ENCODE results near the gene EFNA5. TPM values are rescaled to one million over a fixed set of nuclear protein-coding genes. Genes with fewer than 3 reads are reported as not detected.

The EFNA5 gene
- total and polyA plus RNA-seq, 2 of the 8 experiments (the other 6 are each of a cell fraction or from before 2014, with no cell fraction given) = 9.6 to 21.8 TPM

GRCh38 chr5:107428303-107428813, 242.4 kb downstream of the EFNA5 start:
- H2AK5ac ChIP-seq (ENCODE audit: low read depth, low read length) = no peak overlapping the region
- no peaks in the 10 kb centered on the region for H3K4me1 ChIP-seq (replicated peaks in 1 of 4; ENCODE audit: control insufficient read depth in 3 of 4, insufficient read depth in 4 of 4, low read length in 3 of 4)
- no peak for DNase-seq (ENCODE audit: low read depth in 1 of 2, low spot score in 2 of 2)
- H2BK120ac ChIP-seq (replicated peaks; ENCODE audit: low read depth, low read length) = no peak overlapping the region
- H3K23me2 ChIP-seq (ENCODE audit: low read depth, low read length) = no peaks in the 10 kb centered on the region
- peaks cover 0 to 10% (median 0%) of the 10 kb centered on the region in 4 experiments; a peak in 1 of 8 replicates for H3K36me3 ChIP-seq (ENCODE audit: control insufficient read depth in 2 of 4, insufficient read depth in 4 of 4, low read length in 3 of 4)
- 85% methylated on average over 4 of the region's 4 CpGs; no CpG with 5 or more reads in 1 of the 2 experiments for WGBS, 2 experiments (ENCODE audit: extremely low coverage in 1 of 2, insufficient coverage in 1 of 2, insufficient read length in 1 of 2, insufficient replicate concordance in 2 of 2, low coverage in 1 of 2, low lambda C conversion rate in 2 of 2, missing lambda C conversion rate in 1 of 2)
- H4K91ac ChIP-seq (replicated peaks; ENCODE audit: insufficient read length, low read length) = no peak overlapping the region
- H3K9ac ChIP-seq (replicated peaks in 1 of 4; ENCODE audit: extremely low read depth in 1 of 4, low read depth in 3 of 4, low read length in 3 of 4) = no peak overlapping the region
- no peak overlapping the region for H2AFZ ChIP-seq (ENCODE audit: low read length)
- no peak overlapping the region for H3K4ac ChIP-seq (replicated peaks; ENCODE audit: insufficient read length, low read depth, low read length)
- no peak overlapping the region for H3K23ac ChIP-seq (ENCODE audit: insufficient read length)
- H3K56ac ChIP-seq (replicated peaks; ENCODE audit: insufficient read length, low read depth, low read length) = no peak overlapping the region
- no peak for FAIRE-seq
- H2BK15ac ChIP-seq (ENCODE audit: low read length) = no peak overlapping the region
- H3K18ac ChIP-seq (ENCODE audit: extremely low read depth, low read length) = no peak overlapping the region
- H4K5ac ChIP-seq (ENCODE audit: insufficient read length, low read depth, low read length) = no peak overlapping the region
- H3K14ac ChIP-seq (ENCODE audit: insufficient read length) = no peak overlapping the region
- H3K27ac ChIP-seq (ENCODE audit: low read depth, low read length) = no peak overlapping the region
- H3K27me3 ChIP-seq (replicated peaks in 1 of 4; ENCODE audit: control insufficient read depth in 3 of 4, extremely low read depth in 1 of 4, insufficient read depth in 3 of 4, low read length in 3 of 4) = no peaks in the 10 kb centered on the region
- POLR2A ChIA-PET (ENCODE audit: partially characterized antibody) = no interaction called here
- H2BK5ac ChIP-seq (ENCODE audit: low read depth, low read length) = no peak overlapping the region
- H3K9me3 ChIP-seq (ENCODE audit: insufficient read depth in 2 of 2, low read depth in 1 of 2, low read length in 1 of 2) = no peaks in the 10 kb centered on the region
- no peak overlapping the region for H2BK20ac ChIP-seq (ENCODE audit: low read length)
- H3K4me3 ChIP-seq (ENCODE audit: extremely low read depth in 1 of 4, insufficient read depth in 2 of 4, low read depth in 3 of 4, low read length in 4 of 4) = no peak overlapping the region
- no peaks in the 10 kb centered on the region for H3K79me1 ChIP-seq (ENCODE audit: low read depth, low read length)
- H3K4me2 ChIP-seq (ENCODE audit: insufficient read depth in 1 of 2, low read depth in 2 of 2, low read length in 2 of 2) = no peak overlapping the region
- no peaks in the 10 kb centered on the region for H4K20me1 ChIP-seq (replicated peaks in 1 of 2; ENCODE audit: control insufficient read depth in 1 of 2, insufficient read depth in 2 of 2, low read length in 2 of 2)
- H2BK12ac ChIP-seq (ENCODE audit: low read depth, low read length) = no peak overlapping the region
- H4K8ac ChIP-seq (ENCODE audit: extremely low read depth, insufficient read depth, low read length) = no peak overlapping the region
- CTCF ChIA-PET (ENCODE audit: partially characterized antibody) = interaction anchor here (0.7 kb wide), 1 partner anchor 14 kb away, joined by 3 read pairs; no protein-coding TSS in a partner anchor
- H3K79me2 ChIP-seq (ENCODE audit: control insufficient read depth in 1 of 2, insufficient read depth in 2 of 2, low read length in 2 of 2) = 0 out of 4 replicates have a peak, but pooled peaks cover 0 to 2% of the 10 kb centered on the region in 2 experiments
- TF ChIP-seq TAF7 (optimal IDR thresholded peaks at IDR 0.05; ENCODE audit: borderline replicate concordance, low read depth, low read length) (no peak), FOSL1 (IDR thresholded peaks at IDR 0.05; ENCODE audit: insufficient read depth, low read depth, low read length) (no peak), CEBPB (IDR thresholded peaks at IDR 0.05; ENCODE audit: low read depth, low read length) (no peak), TCF12 (IDR thresholded peaks at IDR 0.05; ENCODE audit: low read depth, low read length) (no peak), ASH2L (IDR thresholded peaks at IDR 0.05; ENCODE audit: low read length) (no peak), SIRT6 (IDR thresholded peaks at IDR 0.05; ENCODE audit: low read length) (no peak), TEAD4 (IDR thresholded peaks at IDR 0.05; ENCODE audit: low read depth, low read length) (no peak), POU5F1 (IDR thresholded peaks at IDR 0.05; ENCODE audit: low read depth, low read length) (no peak), BRCA1 (IDR thresholded peaks at IDR 0.05; ENCODE audit: low read depth, low read length) (no peak), SP1 (IDR thresholded peaks at IDR 0.05; ENCODE audit: low read depth, low read length) (no peak), SIX5 (IDR thresholded peaks at IDR 0.05; ENCODE audit: low read depth, low read length) (no peak), JUND (IDR thresholded peaks at IDR 0.05; ENCODE audit: low read length) (no peak), ZNF274 (IDR thresholded peaks at IDR 0.05; ENCODE audit: borderline replicate concordance, extremely low read depth, low read length) (no peak), POLR2A (IDR thresholded peaks at IDR 0.05; ENCODE audit: control extremely low read depth in 1 of 2, low read depth in 2 of 2, low read length in 2 of 2) (no peak)
- TF ChIP-seq, protein P1, sequence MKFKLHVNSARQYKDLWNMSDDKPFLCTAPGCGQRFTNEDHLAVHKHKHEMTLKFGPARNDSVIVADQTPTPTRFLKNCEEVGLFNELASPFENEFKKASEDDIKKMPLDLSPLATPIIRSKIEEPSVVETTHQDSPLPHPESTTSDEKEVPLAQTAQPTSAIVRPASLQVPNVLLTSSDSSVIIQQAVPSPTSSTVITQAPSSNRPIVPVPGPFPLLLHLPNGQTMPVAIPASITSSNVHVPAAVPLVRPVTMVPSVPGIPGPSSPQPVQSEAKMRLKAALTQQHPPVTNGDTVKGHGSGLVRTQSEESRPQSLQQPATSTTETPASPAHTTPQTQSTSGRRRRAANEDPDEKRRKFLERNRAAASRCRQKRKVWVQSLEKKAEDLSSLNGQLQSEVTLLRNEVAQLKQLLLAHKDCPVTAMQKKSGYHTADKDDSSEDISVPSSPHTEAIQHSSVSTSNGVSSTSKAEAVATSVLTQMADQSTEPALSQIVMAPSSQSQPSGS (IDR thresholded peaks at IDR 0.05; ENCODE audit: low read length) = no peak

All from H1 (cell line).